Activated naive CD8-positive, alpha-beta T cell treated with anti-CD3 and anti-CD28 coated beads, Interleukin-2, amount 50 U/mL, for 24 hours (primary cell): ENCODE data around the gene SLC25A25.
A peak's percentile ranks its signal among the peaks of the same experiment; 100 is the strongest.

Experiments
- ATAC-seq: fragments of 150-1000 bp; cut with Tn5 transposase; one replicate; pipeline ENCODE4 v1.10.0; 2021
- DNase-seq: peaks from one replicate; pipeline ENCODE4 v3.0.0; 2021
- H3K27ac Mint-ChIP-seq: one replicate; pipeline ENCODE4 v1.8.0; 2021; ENCODE audit warnings: mild to moderate bottlenecking, mixed read lengths
- H3K27me3 Mint-ChIP-seq: one replicate; pipeline ENCODE4 v1.8.0; 2021; ENCODE audit warnings: mixed read lengths
- H3K36me3 Mint-ChIP-seq: one replicate; pipeline ENCODE4 v1.8.0; 2021; ENCODE audit warnings: low read depth, mixed read lengths
- H3K4me1 Mint-ChIP-seq: one replicate; pipeline ENCODE4 v1.8.0; 2021; ENCODE audit warnings: mixed read lengths
- H3K4me3 Mint-ChIP-seq: one replicate; pipeline ENCODE4 v1.8.0; 2021; ENCODE audit warnings: mild to moderate bottlenecking, moderate library complexity, mixed read lengths
- H3K9me3 Mint-ChIP-seq: one replicate; pipeline ENCODE4 v1.8.0; 2021; ENCODE audit warnings: mixed read lengths

The SLC25A25 gene

DNA sequence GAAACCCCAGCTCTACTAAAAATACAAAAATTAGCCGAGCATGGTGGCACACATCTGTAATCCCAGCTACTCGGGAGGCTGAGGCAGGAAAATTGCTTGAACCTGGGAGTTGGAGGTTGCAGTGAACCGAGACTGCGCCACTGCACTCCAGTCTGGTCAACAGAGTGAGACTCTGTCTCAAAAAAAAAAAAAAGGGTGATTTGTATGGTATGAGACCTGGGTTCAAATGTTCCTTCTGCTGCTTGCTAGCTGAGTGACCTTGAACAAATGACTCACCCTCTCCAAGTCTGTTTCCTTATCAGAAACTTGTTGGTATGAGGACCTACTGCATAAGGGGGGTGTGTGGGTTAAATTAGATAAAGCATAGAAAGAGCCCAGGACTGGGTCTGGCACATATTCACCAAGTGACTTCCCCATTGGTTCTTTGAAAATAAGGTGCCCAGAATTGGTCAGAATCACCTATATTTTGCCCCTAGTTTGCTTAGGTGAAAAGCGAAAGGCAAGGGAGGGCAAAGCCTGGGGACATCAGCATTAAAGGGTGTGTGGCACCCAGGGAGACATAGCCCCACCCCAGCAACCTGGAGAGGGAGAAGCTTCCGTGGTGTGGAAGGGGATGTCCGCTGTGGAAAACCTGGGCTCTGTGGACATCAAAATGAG, 9.9 kb downstream of the SLC25A25 start:
- no peaks in the 10 kb centered on the region for H3K27me3 Mint-ChIP-seq
- DNase-seq (no peak), ATAC-seq (peak; percentile 37)
- no peak overlapping the region for H3K4me3 Mint-ChIP-seq
- no peaks in the 10 kb centered on the region for H3K9me3 Mint-ChIP-seq
- H3K27ac Mint-ChIP-seq = peak overlapping the region; percentile 53
- peaks cover 15% of the 10 kb centered on the region for H3K36me3 Mint-ChIP-seq
- peaks cover 59% of the 10 kb centered on the region for H3K4me1 Mint-ChIP-seq

DNA sequence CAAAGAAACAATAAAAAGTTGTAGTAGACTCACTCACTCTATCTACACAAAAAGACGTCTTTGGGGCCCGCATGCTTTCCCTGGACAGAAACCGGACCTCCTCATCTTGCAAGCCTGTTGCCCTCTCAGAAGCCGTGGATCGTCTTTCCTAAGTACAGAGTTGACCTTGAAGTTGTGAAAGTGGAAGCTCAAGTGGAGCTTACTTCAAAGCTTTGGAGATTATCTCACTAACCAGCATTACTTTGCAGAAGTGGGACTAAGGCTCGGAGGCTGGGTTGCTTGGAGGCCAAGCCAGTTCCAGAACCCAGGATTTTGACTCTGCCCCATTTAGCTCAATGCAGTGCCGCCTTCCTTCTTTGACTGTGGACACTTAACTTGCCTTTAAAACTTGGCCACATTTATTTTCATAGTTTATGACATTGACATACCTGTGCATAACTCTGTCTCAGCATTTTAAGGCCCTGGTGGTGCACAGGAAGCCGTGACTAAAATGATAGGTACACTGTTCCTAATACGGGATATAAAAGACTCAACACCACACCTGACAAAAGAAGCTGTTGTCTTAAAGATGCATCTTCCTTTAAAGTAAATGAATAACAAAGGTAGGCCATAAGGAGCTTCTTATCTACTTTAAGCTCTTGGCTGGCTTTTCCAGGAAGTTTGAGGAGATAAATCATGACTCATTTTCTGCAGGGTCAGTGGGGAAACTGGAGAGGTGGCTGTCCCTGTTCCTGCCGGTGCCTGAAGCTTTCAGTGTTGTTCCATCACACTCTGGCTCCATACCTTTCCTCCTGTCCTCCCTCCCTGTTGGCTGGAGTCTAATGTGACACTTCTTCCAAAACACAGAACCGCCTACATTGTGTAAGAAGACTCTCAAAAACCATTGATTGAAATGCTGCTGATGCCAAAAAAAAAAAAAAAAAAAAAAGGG, 10.7 kb downstream of the SLC25A25 start:
- DNase-seq = no peak
- Mint-ChIP-seq H3K4me3 (no peak overlapping the region), H3K27me3 (no peaks in the 10 kb centered on the region), H3K9me3 (no peaks in the 10 kb centered on the region), H3K36me3 (peaks cover 13% of the 10 kb centered on the region), H3K27ac (peak overlapping the region; percentile 53), H3K4me1 (peaks cover 58% of the 10 kb centered on the region)
- ATAC-seq = no peak

DNA sequence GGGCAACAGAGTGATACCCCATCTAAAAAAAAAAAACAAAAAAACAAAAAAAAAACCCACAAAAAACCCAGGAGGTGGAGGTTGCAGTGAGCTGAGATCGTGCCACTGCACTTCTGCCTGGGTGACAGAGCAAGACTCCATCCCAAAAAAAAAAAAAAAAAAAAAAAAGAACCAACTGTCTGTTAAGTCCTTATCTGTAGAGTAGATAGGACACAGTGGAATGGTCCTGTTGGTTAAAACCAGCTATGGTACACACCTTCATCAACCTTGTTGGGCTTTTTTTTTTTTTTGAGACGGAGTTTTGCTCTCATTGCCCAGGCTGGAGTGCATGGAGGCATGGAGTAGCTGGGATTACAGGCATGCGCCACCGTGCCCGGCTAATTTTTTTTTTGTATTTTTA, 12.2 kb downstream of the SLC25A25 start:
- ATAC-seq (no peak), DNase-seq (no peak)
- Mint-ChIP-seq H3K9me3 (no peaks in the 10 kb centered on the region), H3K27me3 (no peaks in the 10 kb centered on the region), H3K4me1 (peaks cover 54% of the 10 kb centered on the region), H3K4me3 (no peak overlapping the region), H3K36me3 (peaks cover 15% of the 10 kb centered on the region), H3K27ac (no peak overlapping the region)

DNA sequence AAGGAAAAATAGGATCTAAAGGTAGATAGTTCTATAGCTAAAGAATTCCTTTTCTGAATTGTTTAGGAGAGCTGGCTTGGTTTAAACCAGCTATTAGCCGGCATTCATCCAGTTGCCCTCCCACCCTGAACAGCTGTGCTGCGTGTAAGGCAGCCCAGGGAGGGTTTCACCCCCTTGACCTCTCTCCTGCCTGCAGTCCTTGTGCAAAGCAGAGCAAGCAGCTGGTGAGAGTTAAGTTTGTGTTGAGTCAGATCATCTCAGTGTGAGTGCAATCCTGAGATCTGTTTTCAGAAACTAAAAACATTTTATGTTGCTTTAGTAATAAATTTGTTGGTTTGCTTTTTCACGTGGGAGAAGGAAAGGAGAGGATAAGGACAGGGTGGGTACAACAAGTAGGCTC, 13.0 kb downstream of the SLC25A25 start:
- Mint-ChIP-seq H3K4me1 (peaks cover 55% of the 10 kb centered on the region), H3K4me3 (no peak overlapping the region), H3K36me3 (peaks cover 18% of the 10 kb centered on the region), H3K27ac (peak overlapping the region; percentile 42), H3K27me3 (no peaks in the 10 kb centered on the region), H3K9me3 (no peaks in the 10 kb centered on the region)
- ATAC-seq (no peak), DNase-seq (no peak)

DNA sequence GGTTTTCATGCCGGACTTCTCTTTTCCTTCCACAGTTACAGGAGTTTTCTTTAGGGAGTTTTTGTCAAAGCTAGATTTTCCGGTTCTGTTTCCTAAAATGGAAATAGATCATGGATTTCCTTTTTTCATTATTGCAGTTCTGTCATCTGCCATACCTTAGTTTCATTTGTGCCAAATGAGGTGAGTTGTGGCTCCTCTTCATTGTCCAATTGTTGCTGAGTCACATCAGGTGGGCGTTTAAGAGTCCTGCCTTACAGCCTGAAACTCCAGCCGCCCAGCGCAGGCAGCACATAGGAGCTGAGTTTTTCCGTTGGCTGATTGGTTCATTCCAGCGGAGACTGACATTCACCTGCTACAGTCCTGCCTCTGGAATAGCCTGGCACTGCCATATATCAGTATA, 14.1 kb downstream of the SLC25A25 start:
- no peaks in the 10 kb centered on the region for H3K9me3 Mint-ChIP-seq
- H3K27ac Mint-ChIP-seq = peak overlapping the region; percentile 57
- DNase-seq = no peak
- H3K4me3 Mint-ChIP-seq = no peak overlapping the region
- no peaks in the 10 kb centered on the region for H3K27me3 Mint-ChIP-seq
- ATAC-seq = no peak
- peaks cover 19% of the 10 kb centered on the region for H3K36me3 Mint-ChIP-seq
- H3K4me1 Mint-ChIP-seq = peaks cover 51% of the 10 kb centered on the region

DNA sequence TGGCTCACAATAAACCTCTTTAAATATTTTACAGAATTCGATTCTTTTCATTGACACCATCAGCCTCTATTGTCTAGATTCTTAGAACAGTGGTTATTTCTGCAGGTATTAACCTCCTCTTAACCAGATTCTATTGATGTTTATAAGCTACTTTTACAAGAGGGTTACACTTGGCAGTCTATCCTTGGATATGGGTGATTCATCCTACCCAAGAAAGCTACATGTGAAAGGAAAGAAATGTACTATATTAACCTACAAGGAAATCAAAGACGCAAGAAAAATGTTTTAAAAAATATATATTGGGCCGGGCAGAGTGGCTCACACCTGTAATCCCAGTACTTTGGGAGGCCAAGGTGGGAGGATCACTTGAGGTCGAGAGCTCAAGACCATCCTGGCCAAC, 16.7 kb downstream of the SLC25A25 start:
- Mint-ChIP-seq H3K9me3 (no peaks in the 10 kb centered on the region), H3K4me3 (no peak overlapping the region), H3K27ac (no peak overlapping the region), H3K27me3 (no peaks in the 10 kb centered on the region), H3K36me3 (peaks cover 10% of the 10 kb centered on the region), H3K4me1 (peaks cover 50% of the 10 kb centered on the region)
- ATAC-seq (no peak), DNase-seq (no peak)

DNA sequence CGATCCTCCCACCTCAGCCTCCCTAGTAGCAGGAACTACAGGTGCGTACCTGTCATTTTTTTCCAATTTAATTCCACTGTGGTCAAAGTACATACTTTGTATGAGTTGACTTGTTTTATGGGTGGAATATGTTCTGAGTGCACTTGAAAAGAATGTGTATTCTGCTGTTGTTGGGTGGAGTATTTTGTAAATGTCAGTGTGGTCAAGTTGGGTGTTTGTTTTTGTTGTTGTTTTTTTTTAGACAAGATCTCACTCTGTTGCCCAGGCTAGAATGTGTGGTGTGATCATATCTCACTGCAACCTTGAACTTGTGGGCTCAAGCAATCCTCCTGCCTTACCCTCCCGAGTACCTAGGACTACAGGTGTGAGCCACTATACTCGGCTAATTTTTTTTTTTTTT, 17.9 kb downstream of the SLC25A25 start:
- H3K4me3 Mint-ChIP-seq = no peak overlapping the region
- H3K4me1 Mint-ChIP-seq = peaks cover 53% of the 10 kb centered on the region
- peaks cover 10% of the 10 kb centered on the region for H3K36me3 Mint-ChIP-seq
- DNase-seq (no peak), ATAC-seq (no peak)
- H3K9me3 Mint-ChIP-seq = no peaks in the 10 kb centered on the region
- H3K27ac Mint-ChIP-seq = no peak overlapping the region
- no peaks in the 10 kb centered on the region for H3K27me3 Mint-ChIP-seq

DNA sequence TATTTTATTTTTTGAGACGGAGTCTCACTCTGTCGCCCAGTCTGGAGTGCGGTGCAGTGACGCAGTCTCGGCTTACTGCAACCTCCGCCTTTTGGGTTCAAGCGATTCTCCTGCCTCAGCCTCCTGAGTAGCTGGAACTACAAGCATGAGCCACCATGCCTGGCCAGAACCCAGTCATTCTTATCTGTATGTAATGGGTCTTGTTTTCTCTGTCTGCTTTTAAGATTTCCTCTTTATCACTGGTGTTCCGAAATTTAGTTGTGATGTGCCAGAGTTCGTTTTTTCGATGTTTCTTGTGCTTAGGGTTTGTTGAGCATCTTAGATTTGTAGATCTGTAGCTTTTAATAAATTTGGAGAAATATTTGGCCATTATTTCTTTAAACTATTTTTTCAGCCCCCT, 19.2 kb downstream of the SLC25A25 start:
- H3K9me3 Mint-ChIP-seq = no peaks in the 10 kb centered on the region
- no peak overlapping the region for H3K4me3 Mint-ChIP-seq
- no peak for ATAC-seq
- H3K27ac Mint-ChIP-seq = no peak overlapping the region
- peaks cover 10% of the 10 kb centered on the region for H3K36me3 Mint-ChIP-seq
- peaks cover 52% of the 10 kb centered on the region for H3K4me1 Mint-ChIP-seq
- no peak for DNase-seq
- H3K27me3 Mint-ChIP-seq = no peaks in the 10 kb centered on the region

DNA sequence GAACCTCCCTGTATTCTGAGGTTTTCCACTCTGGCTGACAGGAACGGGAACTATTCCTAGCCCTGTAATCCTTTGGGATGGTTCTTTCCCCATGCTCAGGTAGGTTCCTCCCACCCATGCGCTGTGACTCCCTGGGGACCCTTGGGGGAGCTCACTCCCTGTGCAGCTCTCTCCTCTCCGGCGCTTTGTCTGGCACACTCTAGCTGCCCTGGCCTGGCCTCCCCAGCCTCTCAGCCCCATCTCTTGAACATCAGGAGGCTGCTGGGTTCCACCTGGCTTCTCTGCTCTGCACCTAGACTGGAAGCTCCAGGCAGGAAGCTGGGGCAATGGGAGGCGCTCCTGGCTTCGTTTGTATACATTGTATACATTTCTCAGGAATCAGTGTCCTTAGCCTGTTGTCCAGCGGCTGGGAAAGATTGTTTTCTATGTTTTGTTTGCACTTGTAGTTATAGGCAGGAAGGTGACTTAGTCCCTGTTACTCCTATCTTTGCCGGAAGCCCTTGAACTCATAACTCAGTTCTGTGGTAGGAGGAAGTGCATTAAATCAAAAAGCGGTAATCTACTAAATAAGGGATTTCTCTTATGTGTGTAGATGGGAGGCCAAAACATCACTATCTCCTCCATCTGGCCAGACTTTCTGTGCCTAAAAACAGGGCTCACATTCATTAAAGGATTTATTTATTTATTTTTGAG, 20.4 kb downstream of the SLC25A25 start:
- no peaks in the 10 kb centered on the region for H3K9me3 Mint-ChIP-seq
- peaks cover 9% of the 10 kb centered on the region for H3K36me3 Mint-ChIP-seq
- H3K4me3 Mint-ChIP-seq = no peak overlapping the region
- H3K4me1 Mint-ChIP-seq = peaks cover 58% of the 10 kb centered on the region
- no peaks in the 10 kb centered on the region for H3K27me3 Mint-ChIP-seq
- no peak for ATAC-seq
- peak overlapping the region; percentile 46 for H3K27ac Mint-ChIP-seq
- no peak for DNase-seq

DNA sequence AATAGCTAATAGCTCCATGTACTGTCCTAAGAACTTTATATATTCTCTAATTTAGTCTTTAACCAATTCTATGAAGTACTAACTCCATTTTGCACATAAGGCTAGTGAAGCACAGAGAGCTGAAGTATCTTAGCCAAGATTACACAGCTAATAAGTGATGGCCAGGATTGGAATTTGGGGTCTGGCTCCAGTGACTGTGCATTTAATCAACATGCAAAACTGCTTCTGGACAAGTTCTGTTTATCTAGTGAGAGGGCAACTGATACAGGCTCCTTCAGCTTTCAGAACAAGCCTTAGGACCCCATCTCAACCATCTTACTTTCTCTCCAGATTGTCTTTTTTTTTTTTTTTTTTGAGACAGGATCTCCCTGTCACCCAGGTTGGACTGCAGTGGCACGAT, 21.3 kb downstream of the SLC25A25 start:
- Mint-ChIP-seq H3K27ac (no peak overlapping the region), H3K4me3 (no peak overlapping the region), H3K27me3 (no peaks in the 10 kb centered on the region), H3K36me3 (peaks cover 7% of the 10 kb centered on the region), H3K9me3 (no peaks in the 10 kb centered on the region), H3K4me1 (peaks cover 62% of the 10 kb centered on the region)
- DNase-seq (no peak), ATAC-seq (no peak)

DNA sequence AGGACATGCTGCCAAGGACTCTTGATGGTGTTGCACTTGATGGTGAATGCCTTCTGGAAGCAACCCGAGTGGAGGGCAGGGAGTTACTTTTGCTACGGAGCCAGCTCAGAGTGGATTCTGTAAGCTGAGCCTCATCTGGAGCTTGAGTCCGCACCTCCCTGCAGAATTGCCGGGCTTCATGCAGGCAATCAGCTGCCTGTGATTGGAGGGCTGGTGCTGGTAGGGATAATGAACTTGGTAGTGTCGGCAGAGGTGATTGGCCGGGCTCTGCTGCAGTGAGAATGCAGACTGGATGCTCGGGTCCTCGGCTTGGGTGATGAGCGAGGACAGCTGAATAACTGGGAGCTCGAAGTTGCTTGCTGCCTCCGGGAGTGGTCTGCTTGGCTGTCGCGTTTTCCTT, 23.1 kb downstream of the SLC25A25 start:
- Mint-ChIP-seq H3K36me3 (peaks cover 7% of the 10 kb centered on the region), H3K4me1 (peaks cover 73% of the 10 kb centered on the region), H3K4me3 (no peak overlapping the region), H3K27me3 (no peaks in the 10 kb centered on the region), H3K9me3 (no peaks in the 10 kb centered on the region), H3K27ac (no peak overlapping the region)
- DNase-seq = no peak
- no peak for ATAC-seq

DNA sequence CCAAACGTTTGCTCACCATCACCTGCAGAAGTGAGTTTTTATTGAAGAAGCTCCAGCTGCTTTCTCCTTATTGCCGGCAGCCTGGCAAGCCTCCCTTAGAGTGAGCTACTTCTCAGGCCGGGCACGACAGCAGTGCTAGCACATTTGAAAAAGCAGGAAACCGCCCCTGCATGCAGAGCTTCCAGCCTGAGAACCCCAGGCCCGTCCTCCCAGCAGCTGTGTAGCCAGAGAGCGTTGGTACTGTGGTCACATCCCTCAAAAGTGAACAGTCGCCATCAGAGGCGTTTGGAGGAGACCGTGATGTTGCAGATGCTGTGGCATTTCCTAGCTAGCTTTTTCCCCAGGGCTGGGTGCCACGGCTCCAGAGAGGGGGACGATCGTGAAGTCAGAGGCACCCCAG, 23.5 kb downstream of the SLC25A25 start:
- no peaks in the 10 kb centered on the region for H3K27me3 Mint-ChIP-seq
- H3K36me3 Mint-ChIP-seq = peaks cover 7% of the 10 kb centered on the region
- H3K4me3 Mint-ChIP-seq = peak overlapping the region; percentile 42
- DNase-seq = no peak
- H3K4me1 Mint-ChIP-seq = peaks cover 76% of the 10 kb centered on the region
- H3K27ac Mint-ChIP-seq = peak overlapping the region; percentile 68
- H3K9me3 Mint-ChIP-seq = no peaks in the 10 kb centered on the region
- ATAC-seq = no peak

DNA sequence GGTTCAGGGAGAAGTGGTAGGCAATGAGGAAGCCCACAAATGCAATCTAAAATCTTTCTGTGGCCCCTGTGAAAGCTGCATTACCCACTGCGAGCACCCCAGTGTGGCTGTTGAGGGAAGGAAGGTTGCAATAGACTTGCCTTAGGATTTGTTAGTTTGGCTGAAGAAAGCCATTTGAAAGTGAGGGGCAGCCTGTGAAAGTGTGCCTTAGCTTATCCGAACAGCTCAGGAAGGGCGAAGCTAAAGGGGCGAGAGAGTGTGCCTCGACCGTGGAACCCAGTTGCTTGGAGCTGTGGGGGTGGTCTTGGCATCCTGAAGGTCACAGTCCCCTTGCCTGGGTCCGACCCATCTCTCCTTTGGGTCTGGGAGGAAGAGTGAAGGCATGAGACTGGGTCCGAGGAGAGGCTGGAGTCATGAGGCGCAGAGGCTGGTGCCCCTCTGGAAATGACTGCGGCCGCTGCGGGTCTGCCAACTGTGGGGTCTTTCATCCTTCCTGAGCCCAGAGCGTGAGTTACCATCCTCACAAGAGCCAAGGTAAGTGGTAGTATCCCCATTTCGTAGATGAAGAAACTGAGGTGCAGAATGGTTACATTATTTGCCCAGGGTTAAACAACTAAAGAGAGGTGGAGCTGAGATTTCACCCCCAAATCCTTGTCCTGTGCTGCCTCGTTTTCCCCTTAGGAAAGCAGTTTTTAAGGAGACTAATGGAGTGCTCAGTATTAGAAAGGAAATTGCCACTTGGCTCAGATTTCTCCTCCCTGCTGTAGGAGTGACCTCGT, 24.4 kb downstream of the SLC25A25 start:
- Mint-ChIP-seq H3K36me3 (peaks cover 7% of the 10 kb centered on the region), H3K4me1 (peaks cover 82% of the 10 kb centered on the region), H3K27ac (peak overlapping the region; percentile 93), H3K4me3 (no peak overlapping the region), H3K9me3 (no peaks in the 10 kb centered on the region), H3K27me3 (no peaks in the 10 kb centered on the region)
- no peak for ATAC-seq
- DNase-seq = no peak

DNA sequence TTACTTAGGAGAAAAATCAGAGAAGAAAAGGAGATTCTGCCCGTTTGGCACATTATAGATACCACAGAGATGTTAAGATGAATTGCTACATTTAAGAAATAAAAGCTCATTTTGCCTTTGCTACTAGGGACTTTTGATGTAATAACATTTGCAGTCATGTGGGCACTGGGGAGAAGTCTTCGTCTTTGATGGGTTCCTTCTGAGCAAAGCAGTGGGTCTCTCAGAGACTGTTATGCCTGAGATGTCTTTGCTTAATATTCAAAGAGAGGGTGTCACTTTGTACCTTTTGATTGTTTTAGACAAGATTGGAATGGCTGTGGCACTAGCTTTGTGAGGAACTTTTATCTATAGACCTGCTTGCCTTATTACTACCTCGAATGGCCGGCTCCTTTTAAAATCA, 25.0 kb downstream of the SLC25A25 start:
- Mint-ChIP-seq H3K4me3 (no peak overlapping the region), H3K27ac (peak overlapping the region; percentile 93), H3K4me1 (peaks cover 82% of the 10 kb centered on the region), H3K9me3 (no peaks in the 10 kb centered on the region), H3K36me3 (peaks cover 7% of the 10 kb centered on the region), H3K27me3 (no peaks in the 10 kb centered on the region)
- ATAC-seq (no peak), DNase-seq (no peak)
